Erythroblast (primary cell): ENCODE data around the gene LSM8.

Source experiments
- GATA1 ChIP-seq: IDR thresholded peaks from 2 replicates; pipeline ENCODE4 v1.6.1; 2011; ENCODE audit warnings: low read depth, mild to moderate bottlenecking, control low read depth, low read length, moderate library complexity
- POLR2A ChIP-seq: IDR thresholded peaks from 2 replicates; pipeline ENCODE4 v1.6.1; 2011; ENCODE audit warnings: mild to moderate bottlenecking, low read length

GRCh38 chr7:118149394-118149793 lies 34.6 kb upstream of the LSM8 start:
- TF ChIP-seq POLR2A (no peak), GATA1 (no peak)
